CD4-positive, alpha-beta T cell treated with Interleukin-6 for 4 hours (primary cell): ENCODE data around the gene SPC24.
"Not testable (repeated sequence)": the region's sequence is repeated elsewhere in the genome, so short reads cannot be mapped to it uniquely, and the experiment has no call there.

Experiments
- DNase-seq: peaks from one replicate; pipeline ENCODE4 v3.0.0-alpha.2; 2020; ENCODE audit warnings: mixed read lengths

The SPC24 gene

GRCh38 chr19:11160440-11160768 lies 4.8 kb upstream of the SPC24 start:
- DNase-seq, result not testable (repeated sequence)

GRCh38 chr19:11159598-11160439 lies 4.2 kb upstream of the SPC24 start:
- DNase-seq, result no peak

- no peak for DNase-seq
Measured at GRCh38 chr19:11154683-11155047, 917 bp downstream of the SPC24 start.

GRCh38 chr19:11152318-11153062 lies 3.1 kb downstream of the SPC24 start:
- no peak for DNase-seq

- DNase-seq, result no peak
Measured at GRCh38 chr19:11151181-11151580, 4.4 kb downstream of the SPC24 start.

- DNase-seq, result no peak
Measured at GRCh38 chr19:11148001-11148400, 7.6 kb downstream of the SPC24 start.

GRCh38 chr19:11145536-11145924 lies 10.1 kb downstream of the SPC24 start:
- no peak for DNase-seq

- DNase-seq, result no peak
Measured at GRCh38 chr19:11142528-11143171, 12.9 kb downstream of the SPC24 start.

- no peak for DNase-seq
Measured at GRCh38 chr19:11141937-11142527, 13.6 kb downstream of the SPC24 start.

GRCh38 chr19:11140896-11141295 lies 14.7 kb downstream of the SPC24 start:
- no peak for DNase-seq

GRCh38 chr19:11140023-11140538 lies 15.5 kb downstream of the SPC24 start:
- DNase-seq, result not testable (repeated sequence)

- no peak for DNase-seq
Measured at GRCh38 chr19:11138601-11139300, 16.8 kb downstream of the SPC24 start.

GRCh38 chr19:11137542-11138384 lies 17.8 kb downstream of the SPC24 start:
- DNase-seq, result peak; percentile 72

GRCh38 chr19:11136400-11137101 lies 19.0 kb downstream of the SPC24 start:
- no peak for DNase-seq

- DNase-seq, result no peak
Measured at GRCh38 chr19:11131471-11131870, 24.1 kb downstream of the SPC24 start.

GRCh38 chr19:11130824-11131455 lies 24.6 kb downstream of the SPC24 start:
- peak; percentile 81 for DNase-seq

- DNase-seq, result no peak
Measured at GRCh38 chr19:11127905-11128304, 27.7 kb downstream of the SPC24 start.

GRCh38 chr19:11125994-11126685 lies 29.4 kb downstream of the SPC24 start:
- peak; percentile 84 for DNase-seq

GRCh38 chr19:11124157-11124556 lies 31.4 kb downstream of the SPC24 start:
- DNase-seq, result not testable (repeated sequence)

- no peak for DNase-seq
Measured at GRCh38 chr19:11123114-11123513, 32.5 kb downstream of the SPC24 start.
